ENCODE results near the gene PCDHGA3.
"Not testable (repeated sequence)": the region's sequence is repeated elsewhere in the genome, so short reads cannot be mapped to it uniquely, and the experiment has no call there.

The PCDHGA3 gene

GRCh38 chr5:141343242-141343952 is at the start of gene PCDHGA3:
PCDHGA3 (plus strand) TSS chr5:141343829; CDS start chr5:141344034, 205 bp downstream.
- no peak for DNase-seq

GRCh38 chr5:141298376-141298775 is 45.3 kb upstream of the PCDHGA3 start:
- no peak for DNase-seq

GRCh38 chr5:141303756-141304155 is 39.9 kb upstream of the PCDHGA3 start, which contains the start of gene SLC25A2:
SLC25A2 (minus strand) TSS chr5:141304049; CDS start chr5:141303865, 184 bp downstream.
- no peak for DNase-seq

GRCh38 chr5:141306630-141307029 is 37.0 kb upstream of the PCDHGA3 start:
- no peak for DNase-seq

GRCh38 chr5:141313711-141314110 is 29.9 kb upstream of the PCDHGA3 start:
- no peak for DNase-seq

- DNase-seq, result not testable (repeated sequence)
Observed at GRCh38 chr5:141316963-141317362, 26.7 kb upstream of the PCDHGA3 start.

GRCh38 chr5:141319202-141319601 is 24.4 kb upstream of the PCDHGA3 start:
- no peak for DNase-seq

GRCh38 chr5:141319699-141320098 is 23.9 kb upstream of the PCDHGA3 start:
- DNase-seq, result no peak

- DNase-seq, result peak; percentile 80
Observed at GRCh38 chr5:141320225-141321169, 23.1 kb upstream of the PCDHGA3 start, which contains the start of gene TAF7. TAF7 (minus strand) TSS chr5:141320784; CDS start chr5:141320044, 740 bp downstream.

- DNase-seq, result no peak
Observed at GRCh38 chr5:141322261-141322660, 21.4 kb upstream of the PCDHGA3 start.

GRCh38 chr5:141326088-141326854 is 17.4 kb upstream of the PCDHGA3 start:
- no peak for DNase-seq

GRCh38 chr5:141328231-141328630 is 15.4 kb upstream of the PCDHGA3 start:
- DNase-seq, result no peak

- peak; percentile 16 for DNase-seq
Observed at GRCh38 chr5:141330299-141331080, 13.1 kb upstream of the PCDHGA3 start, which contains the start of gene PCDHGA1. PCDHGA1 (plus strand) TSS chr5:141330514.

- not testable (repeated sequence) for DNase-seq
Observed at GRCh38 chr5:141332571-141332970, 11.1 kb upstream of the PCDHGA3 start.

- no peak for DNase-seq
Observed at GRCh38 chr5:141338538-141339306, 4.9 kb upstream of the PCDHGA3 start, which contains the start of gene PCDHGA2. PCDHGA2 (plus strand) TSS chr5:141338760.

- not testable (repeated sequence) for DNase-seq
Observed at GRCh38 chr5:141340781-141341354, 2.8 kb upstream of the PCDHGA3 start.

GRCh38 chr5:141342773-141343172 is 856 bp upstream of the PCDHGA3 start:
- DNase-seq, result no peak

GRCh38 chr5:141343953-141344463 is 379 bp downstream of the PCDHGA3 start:
- no peak for DNase-seq

GRCh38 chr5:141345327-141345726 is 1.7 kb downstream of the PCDHGA3 start:
- no peak for DNase-seq

- not testable (repeated sequence) for DNase-seq
Observed at GRCh38 chr5:141346017-141346416, 2.4 kb downstream of the PCDHGA3 start.
